ENCODE results near the gene UBIAD1. TPM values are rescaled to one million over a fixed set of nuclear protein-coding genes. Genes with fewer than 3 reads are reported as not detected.
"Not testable (repeated sequence)": the region's sequence is repeated elsewhere in the genome, so short reads cannot be mapped to it uniquely, and the experiment has no call there.

The UBIAD1 gene
- total RNA-seq, 1 donor from 2014 or later = 14.6 TPM

DNA sequence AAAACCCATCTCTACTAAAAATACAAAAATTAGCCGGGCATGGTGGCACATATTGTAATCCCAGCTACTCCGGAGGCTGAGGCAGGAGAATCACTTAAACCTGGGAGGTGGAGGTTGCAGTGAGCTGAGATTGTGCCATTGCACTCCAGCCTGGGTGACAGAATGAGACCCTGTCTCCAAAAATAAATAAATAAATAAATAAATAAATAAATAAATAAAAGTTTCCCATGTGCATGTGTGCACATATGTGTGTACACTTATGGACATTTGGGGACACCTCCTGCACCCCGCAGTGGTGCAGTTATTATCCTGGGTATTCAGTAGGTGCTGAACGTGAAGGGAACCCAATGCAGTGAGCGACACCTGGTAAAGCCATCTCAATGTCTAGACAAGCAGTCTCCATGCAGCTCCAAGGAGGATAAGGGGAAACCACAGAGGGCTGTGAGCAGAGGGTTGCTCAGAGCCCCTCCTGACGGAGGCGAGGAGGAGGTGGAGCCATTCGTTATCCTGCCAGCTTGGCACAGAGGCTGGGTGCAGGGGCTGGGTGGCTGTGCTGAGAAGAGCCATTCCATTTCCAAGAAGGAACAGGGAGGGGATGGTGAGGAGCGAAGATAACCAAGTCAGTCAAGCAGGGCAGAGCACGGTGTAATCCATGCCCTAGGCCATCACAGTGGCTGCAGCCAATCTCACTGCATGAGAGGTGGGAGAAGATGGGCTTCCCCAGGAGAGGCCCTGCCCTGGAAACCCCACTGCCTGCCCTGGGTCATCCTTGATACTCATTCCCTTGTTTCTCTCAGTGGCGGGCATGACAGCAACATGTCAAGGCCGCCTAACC lies 25.6 kb downstream of the UBIAD1 start:
- Mint-ChIP-seq H3K36me3 (peaks cover 11% of the 10 kb centered on the region), H3K4me3 (no peak overlapping the region), H3K27me3 (ENCODE audit: low read depth) (no peaks in the 10 kb centered on the region), H3K27ac (no peak overlapping the region), H3K9me3 (no peaks in the 10 kb centered on the region), H3K4me1 (no peaks in the 10 kb centered on the region)
- no peak for DNase-seq (ENCODE audit: low spot score in 2 of 2, unreplicated experiment in 2 of 2)
- TF ChIP-seq, protein P1, sequence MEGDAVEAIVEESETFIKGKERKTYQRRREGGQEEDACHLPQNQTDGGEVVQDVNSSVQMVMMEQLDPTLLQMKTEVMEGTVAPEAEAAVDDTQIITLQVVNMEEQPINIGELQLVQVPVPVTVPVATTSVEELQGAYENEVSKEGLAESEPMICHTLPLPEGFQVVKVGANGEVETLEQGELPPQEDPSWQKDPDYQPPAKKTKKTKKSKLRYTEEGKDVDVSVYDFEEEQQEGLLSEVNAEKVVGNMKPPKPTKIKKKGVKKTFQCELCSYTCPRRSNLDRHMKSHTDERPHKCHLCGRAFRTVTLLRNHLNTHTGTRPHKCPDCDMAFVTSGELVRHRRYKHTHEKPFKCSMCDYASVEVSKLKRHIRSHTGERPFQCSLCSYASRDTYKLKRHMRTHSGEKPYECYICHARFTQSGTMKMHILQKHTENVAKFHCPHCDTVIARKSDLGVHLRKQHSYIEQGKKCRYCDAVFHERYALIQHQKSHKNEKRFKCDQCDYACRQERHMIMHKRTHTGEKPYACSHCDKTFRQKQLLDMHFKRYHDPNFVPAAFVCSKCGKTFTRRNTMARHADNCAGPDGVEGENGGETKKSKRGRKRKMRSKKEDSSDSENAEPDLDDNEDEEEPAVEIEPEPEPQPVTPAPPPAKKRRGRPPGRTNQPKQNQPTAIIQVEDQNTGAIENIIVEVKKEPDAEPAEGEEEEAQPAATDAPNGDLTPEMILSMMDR (IDR thresholded peaks at IDR 0.05; ENCODE audit: unreplicated experiment) = no peak

DNA sequence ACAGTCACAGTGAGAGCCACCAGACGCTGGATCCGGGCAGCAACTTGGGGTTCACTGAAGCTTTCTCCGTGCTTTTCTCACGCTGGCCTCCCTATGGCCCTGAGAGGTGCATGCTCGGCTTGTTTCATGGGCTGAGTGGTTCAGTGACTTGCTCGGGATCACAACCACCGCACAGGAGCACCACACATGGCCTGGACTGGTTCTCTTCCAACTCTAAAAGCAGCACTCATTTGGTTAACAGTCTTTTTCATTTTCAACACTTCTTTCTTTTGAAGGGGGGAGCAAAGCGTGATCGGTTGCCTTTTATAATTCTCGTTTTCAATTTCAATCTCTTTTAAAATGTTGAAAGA lies 26.2 kb downstream of the UBIAD1 start:
- Mint-ChIP-seq H3K27ac (no peak overlapping the region), H3K4me1 (no peaks in the 10 kb centered on the region), H3K27me3 (ENCODE audit: low read depth) (no peaks in the 10 kb centered on the region), H3K36me3 (peaks cover 11% of the 10 kb centered on the region), H3K4me3 (no peak overlapping the region), H3K9me3 (no peaks in the 10 kb centered on the region)
- TF ChIP-seq, protein P1 (IDR thresholded peaks at IDR 0.05; ENCODE audit: unreplicated experiment) = no peak
- DNase-seq (ENCODE audit: low spot score in 2 of 2, unreplicated experiment in 2 of 2) = no peak

DNA sequence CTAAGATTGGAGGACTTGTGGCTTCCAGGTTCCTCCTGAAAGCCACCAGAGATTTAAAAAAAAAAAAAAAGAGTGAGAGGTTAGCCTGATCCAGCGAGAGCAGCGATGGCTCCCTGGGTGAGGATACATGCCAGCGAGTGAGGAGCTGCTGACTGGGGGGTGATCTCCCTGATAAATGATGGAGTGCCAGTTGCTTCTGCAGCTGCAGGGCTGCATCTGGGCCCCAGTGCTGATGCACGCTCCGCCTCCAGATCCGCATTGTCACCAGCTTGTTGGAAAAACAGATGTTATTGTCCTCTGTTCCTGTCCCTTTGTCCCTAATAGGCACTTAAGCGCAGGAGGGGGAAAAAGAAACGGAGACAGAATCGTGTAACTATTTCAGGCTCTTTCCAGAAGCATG lies 28.6 kb downstream of the UBIAD1 start:
- Mint-ChIP-seq H3K27me3 (ENCODE audit: low read depth) (no peaks in the 10 kb centered on the region), H3K36me3 (no peaks in the 10 kb centered on the region), H3K9me3 (no peaks in the 10 kb centered on the region), H3K27ac (no peak overlapping the region), H3K4me1 (no peaks in the 10 kb centered on the region), H3K4me3 (no peak overlapping the region)
- TF ChIP-seq, protein P1 (IDR thresholded peaks at IDR 0.05; ENCODE audit: unreplicated experiment) = no peak
- no peak for DNase-seq (ENCODE audit: low spot score in 2 of 2, unreplicated experiment in 2 of 2)

DNA sequence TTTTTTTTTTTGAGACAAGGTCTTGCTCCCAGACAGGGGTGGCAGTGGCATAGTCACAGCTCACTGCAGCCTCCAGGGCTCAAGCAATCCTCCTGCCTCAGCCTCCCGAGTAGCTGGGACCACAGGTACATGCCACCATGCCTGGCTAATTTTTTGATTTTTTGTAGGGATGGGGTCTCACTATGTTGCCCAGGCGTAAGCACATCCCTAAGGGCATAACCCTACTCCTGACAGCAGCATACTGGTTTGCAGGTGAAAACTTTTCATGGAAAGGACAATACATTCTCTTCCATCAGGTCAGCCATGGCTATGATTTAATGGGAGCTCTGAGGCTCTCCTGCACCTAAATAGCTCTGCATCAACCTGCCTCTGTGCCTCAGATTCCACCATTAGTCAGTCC lies 29.4 kb downstream of the UBIAD1 start:
- DNase-seq (ENCODE audit: low spot score in 2 of 2, unreplicated experiment in 2 of 2) = no peak
- Mint-ChIP-seq H3K4me1 (no peaks in the 10 kb centered on the region), H3K27me3 (ENCODE audit: low read depth) (peaks cover 5% of the 10 kb centered on the region), H3K27ac (no peak overlapping the region), H3K9me3 (no peaks in the 10 kb centered on the region), H3K36me3 (no peaks in the 10 kb centered on the region), H3K4me3 (no peak overlapping the region)
- TF ChIP-seq, protein P1 (IDR thresholded peaks at IDR 0.05; ENCODE audit: unreplicated experiment) = no peak

DNA sequence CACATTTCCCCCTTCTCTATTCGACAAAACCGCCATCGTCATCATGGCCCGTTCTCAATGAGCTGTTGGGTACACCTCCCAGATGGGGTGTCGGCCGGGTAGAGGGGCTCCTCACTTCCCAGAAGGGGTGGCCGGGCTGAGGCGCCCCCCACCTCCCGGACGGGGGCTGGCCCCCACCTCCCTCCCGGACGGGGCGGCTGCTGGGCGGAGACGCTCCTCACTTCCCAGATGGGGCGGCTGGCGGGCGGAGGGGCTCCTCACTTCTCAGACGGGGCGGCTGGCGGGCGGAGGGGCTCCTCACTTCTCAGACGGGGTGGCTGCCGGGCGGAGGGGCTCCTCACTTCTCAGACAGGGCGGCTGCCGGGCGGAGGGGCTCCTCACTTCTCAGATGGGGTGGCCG lies 32.5 kb downstream of the UBIAD1 start:
- DNase-seq (ENCODE audit: low spot score in 2 of 2, unreplicated experiment in 2 of 2); H3K27ac Mint-ChIP-seq; H3K9me3 Mint-ChIP-seq; H3K4me3 Mint-ChIP-seq; H3K4me1 Mint-ChIP-seq; H3K36me3 Mint-ChIP-seq: not testable (repeated sequence)
- peaks cover 14% of the 10 kb centered on the region for H3K27me3 Mint-ChIP-seq (ENCODE audit: low read depth)

DNA sequence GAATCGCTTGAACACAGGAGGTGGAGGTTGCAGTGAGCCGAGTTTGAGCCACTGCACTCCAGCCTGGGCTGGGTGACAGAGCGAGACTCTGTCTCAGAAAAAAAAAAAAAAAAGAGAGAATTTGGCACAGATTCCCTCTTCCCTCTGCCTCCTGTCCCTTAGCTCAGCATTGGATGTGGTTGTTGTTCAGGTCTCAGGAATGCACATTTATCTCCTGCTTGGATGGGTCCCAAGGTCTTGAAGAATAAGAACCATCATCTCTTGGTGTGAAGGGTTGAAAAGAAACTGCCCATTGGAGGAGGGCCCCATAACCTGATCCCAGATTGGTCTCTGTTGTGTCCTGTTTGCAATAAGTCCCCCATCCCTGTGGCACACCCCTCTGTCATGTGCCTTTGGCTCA lies 34.9 kb downstream of the UBIAD1 start:
- Mint-ChIP-seq H3K9me3 (no peaks in the 10 kb centered on the region), H3K4me3 (no peak overlapping the region), H3K4me1 (peaks cover 4% of the 10 kb centered on the region), H3K27ac (no peak overlapping the region), H3K36me3 (no peaks in the 10 kb centered on the region), H3K27me3 (ENCODE audit: low read depth) (peaks cover 25% of the 10 kb centered on the region)
- no peak for DNase-seq (ENCODE audit: low spot score in 2 of 2, unreplicated experiment in 2 of 2)
- TF ChIP-seq, protein P1 (IDR thresholded peaks at IDR 0.05; ENCODE audit: unreplicated experiment) = no peak

All from mesothelial cell of epicardium (in vitro differentiated cells).